Endothelial cell of umbilical vein (primary cell): ENCODE data around the gene IQGAP1. TPM values are rescaled to one million over a fixed set of nuclear protein-coding genes. Genes with fewer than 3 reads are reported as not detected.

Experiments used
- BruUV-seq: library from RNA; stranded (reverse); fragments of 400-500 nt; replicated peaks from 2 replicates; lab custom pipeline; 2021; lab: Mats Ljungman, UMichigan
- CTCF ChIA-PET: fragments of 300-600, 350-600 bp; sonication (Branson Sonifier 250); formaldehyde crosslinking; loops from one replicate; lab custom pipeline; 2021; ENCODE audit warnings: antibody characterized with exemption, inconsistent platforms; lab: Charles Lee
- POLR2A ChIA-PET: fragments of 300-600, 350-600 bp; sonication (Branson Sonifier 250); formaldehyde crosslinking; loops from one replicate; lab custom pipeline; 2021; ENCODE audit warnings: antibody characterized with exemption, inconsistent platforms; lab: Charles Lee
- DNase-seq: peaks from one replicate; pipeline ENCODE4 v3.0.0-alpha.2; 2011; ENCODE audit warnings: low read depth, low spot score
- FAIRE-seq: peaks from 2 replicates; lab custom pipeline; 2011; peaks lifted over from hg19 to GRCh38; lab: Jason Lieb, UNC
- H2AFZ ChIP-seq: 2 replicates; pipeline ENCODE4 v1.6.0; 2012; ENCODE audit warnings: low read depth, low read length, control low read depth, inconsistent platforms
- H3K27ac ChIP-seq: 2 replicates; pipeline ENCODE4 v1.5.1; 2011; ENCODE audit warnings: low read depth, mild to moderate bottlenecking, control low read depth, low read length, moderate library complexity; ENCODE audit not compliant: insufficient read depth
- H3K27me3 ChIP-seq, 2 experiments: 2 replicates each; pipeline versions ENCODE4 v1.6.0 to v1.6.1; 2011; ENCODE audit warnings: low read length in 2 of 2, mixed read lengths in 1 of 2; ENCODE audit not compliant: control insufficient read depth in 2 of 2, insufficient read depth in 2 of 2
- H3K36me3 ChIP-seq, 2 experiments: 2 replicates in 1 of 2; 3 replicates in 1 of 2; pipeline ENCODE4 v1.5.1; 2011; ENCODE audit warnings: low read length in 2 of 2, mild to moderate bottlenecking in 1 of 2, moderate library complexity in 1 of 2; ENCODE audit not compliant: control insufficient read depth in 2 of 2, insufficient read depth in 2 of 2; ENCODE audit errors: extremely low read depth in 1 of 2
- H3K4me1 ChIP-seq: 3 replicates; pipeline ENCODE4 v1.5.1; 2011; ENCODE audit warnings: mild to moderate bottlenecking, low read length; ENCODE audit not compliant: control insufficient read depth, insufficient read depth; ENCODE audit errors: extremely low read depth
- H3K4me2 ChIP-seq: 2 replicates; pipeline ENCODE4 v1.6.1; 2011; ENCODE audit warnings: low read length, control low read depth, mixed read lengths; ENCODE audit not compliant: insufficient read depth
- H3K4me3 ChIP-seq, 3 experiments: fragments of 200-600 bp in 1 of 3; sonication (generic), shearing (Covaris generic) in 1 of 3; replicated peaks in 1 of 3; 2 replicates each; pipeline ENCODE4 v1.5.1; 2011 to 2016; ENCODE audit warnings: control low read depth in 3 of 3, low read length in 3 of 3, mild to moderate bottlenecking in 2 of 3, inconsistent platforms in 1 of 3, low read depth in 1 of 3, moderate library complexity in 1 of 3; ENCODE audit not compliant: insufficient read depth in 1 of 3
- H3K79me2 ChIP-seq: 2 replicates; pipeline ENCODE4 v1.6.0; 2012; ENCODE audit warnings: low read length, inconsistent platforms; ENCODE audit not compliant: control insufficient read depth, insufficient read depth
- H3K9ac ChIP-seq: replicated peaks from 2 replicates; pipeline ENCODE3; 2011; ENCODE audit warnings: low read length, control low read depth; ENCODE audit not compliant: insufficient read depth; ENCODE audit errors: extremely low read depth
- H3K9me1 ChIP-seq: replicated peaks from 3 replicates; pipeline ENCODE4 v1.6.0; 2011; ENCODE audit warnings: mild to moderate bottlenecking, low read length; ENCODE audit not compliant: control insufficient read depth, insufficient read depth; ENCODE audit errors: extremely low read depth
- H3K9me3 ChIP-seq: replicated peaks from 2 replicates; pipeline ENCODE4 v1.5.1; 2012; ENCODE audit warnings: low read length, inconsistent platforms; ENCODE audit not compliant: control insufficient read depth, insufficient read depth
- H4K20me1 ChIP-seq: replicated peaks from 2 replicates; pipeline ENCODE3; 2011; ENCODE audit warnings: mild to moderate bottlenecking, low read length; ENCODE audit not compliant: control insufficient read depth, insufficient read depth; ENCODE audit errors: extremely low read depth
- CTCF ChIP-seq, 2 donors: IDR thresholded peaks; 1 replicate in 1 of 2; 2 replicates in 1 of 2; pipeline ENCODE4 v1.5.1; 2011; ENCODE audit warnings: low read length in 2 of 2, mild to moderate bottlenecking in 2 of 2, moderate library complexity in 2 of 2, control low read depth in 1 of 2, inconsistent platforms in 1 of 2, low read depth in 1 of 2; ENCODE audit not compliant: insufficient read depth in 1 of 2; ENCODE audit errors: extremely low read depth in 1 of 2
- EZH2 ChIP-seq: IDR thresholded peaks from 2 replicates; pipeline ENCODE4 v1.6.1; 2012; ENCODE audit warnings: borderline replicate concordance, low read depth, mild to moderate bottlenecking, moderate library complexity, low read length, inconsistent platforms; ENCODE audit not compliant: severe bottlenecking
- FOS ChIP-seq: IDR thresholded peaks from 2 replicates; pipeline ENCODE4 v1.6.1; 2011; ENCODE audit warnings: mild to moderate bottlenecking, low read length, moderate library complexity, borderline replicate concordance; ENCODE audit not compliant: insufficient read depth
- GATA2 ChIP-seq: IDR thresholded peaks from 2 replicates; pipeline ENCODE4 v1.7.0; 2011; ENCODE audit warnings: low read depth, mild to moderate bottlenecking, moderate library complexity, mixed read lengths, low read length; ENCODE audit not compliant: insufficient read length, insufficient read depth
- JUN ChIP-seq: IDR thresholded peaks from 2 replicates; pipeline ENCODE4 v1.6.1; 2011; ENCODE audit warnings: borderline replicate concordance, low read depth; ENCODE audit not compliant: insufficient read length, insufficient read depth
- MAX ChIP-seq: IDR thresholded peaks from 2 replicates; pipeline ENCODE4 v1.6.1; 2011; ENCODE audit not compliant: insufficient read depth, insufficient read length
- MYC ChIP-seq: IDR thresholded peaks from one replicate; pipeline ENCODE4 v1.6.1; 2011; ENCODE audit warnings: mild to moderate bottlenecking, low read depth, low read length
- POLR2A ChIP-seq: IDR thresholded peaks from 2 replicates; pipeline ENCODE4 v1.6.1; 2012; ENCODE audit warnings: low read depth, mild to moderate bottlenecking, control low read depth, low read length
- POLR2AphosphoS5 ChIP-seq: IDR thresholded peaks from 2 replicates; pipeline ENCODE4 v1.6.1; 2012; ENCODE audit warnings: low read depth, mild to moderate bottlenecking, control low read depth, low read length, moderate library complexity; ENCODE audit not compliant: insufficient read depth
- dilution Hi-C: fragments of 300-500 bp; cut with MboI; formaldehyde crosslinking; loops from one replicate; pipeline ENCODE4 v1.15.0; 2019; ENCODE audit warnings: low sequenced_read_pairs; ENCODE audit not compliant: extremely low pct_ligation_motif_present
- intact Hi-C: fragments of 100-400 bp; cut with micrococcal nuclease; formaldehyde crosslinking; loops from one replicate; pipeline ENCODE4 v1.10.0; 2022
- polyA plus RNA-seq, 4 experiments: library from polyadenylated mRNA; depleted of rRNA in 3 of 4; stranded (reverse) in 3 of 4; unstranded in 1 of 4; fragments of >200 nt; gene quantifications; 2 replicates each; pipeline versions ENCODE4 v1.2.1 to v1.2.3, GENCODE V29; 2011 to 2012; ENCODE audit warnings: missing spikeins in 1 of 4
- total RNA-seq: library from RNA; stranded (reverse); gene quantifications from 2 replicates; pipeline ENCODE4 v1.2.3, GENCODE V29; 2021

IQGAP1 gene
- total and polyA plus RNA-seq, 2 donors (not counting 3 experiments of a cell fraction or from before 2014, with no cell fraction given): 82.2 to 258 TPM

GRCh38 chr15:90379263-90379662 is 8.8 kb upstream of the IQGAP1 start:
- Histone ChIP-seq H3K9me3 (peaks cover 3% of the 10 kb centered on the region), H3K9ac (no peak overlapping the region), H2AFZ (no peak overlapping the region), H3K36me3 (no peaks in the 10 kb centered on the region), H3K4me3 (no peak overlapping the region), H4K20me1 (no peaks in the 10 kb centered on the region), H3K27me3 (no peaks in the 10 kb centered on the region), H3K27ac (no peak overlapping the region), H3K9me1 (no peaks in the 10 kb centered on the region), H3K4me1 (peaks cover 18% of the 10 kb centered on the region), H3K4me2 (no peak overlapping the region), H3K79me2 (no peaks in the 10 kb centered on the region)
- BruUV-seq: no TSS peak
- FAIRE-seq: no peak
- no peak for TF ChIP-seq POLR2AphosphoS5
- no peak for TF ChIP-seq FOS
- no peak for TF ChIP-seq POLR2A
- TF ChIP-seq GATA2: no peak
- DNase-seq: no peak
- intact Hi-C loops: no loop called here
- ChIA-PET POLR2A (no interaction called here), CTCF (no interaction called here)
- dilution Hi-C loops: no loop called here

GRCh38 chr15:90381515-90381914 is 6.5 kb upstream of the IQGAP1 start:
- Histone ChIP-seq H3K9me3 (peaks cover 3% of the 10 kb centered on the region), H3K9me1 (no peaks in the 10 kb centered on the region), H3K27me3 (no peaks in the 10 kb centered on the region), H3K36me3 (no peaks in the 10 kb centered on the region), H3K4me3 (no peak overlapping the region), H4K20me1 (no peaks in the 10 kb centered on the region), H3K27ac (no peak overlapping the region), H3K79me2 (no peaks in the 10 kb centered on the region), H2AFZ (no peak overlapping the region), H3K9ac (no peak overlapping the region), H3K4me1 (peaks cover 15% of the 10 kb centered on the region), H3K4me2 (no peak overlapping the region)
- DNase-seq (no peak), FAIRE-seq (no peak)
- intact Hi-C loops: no loop called here
- BruUV-seq: no TSS peak
- CTCF ChIA-PET: interaction anchor here (1.1 kb wide), 1 partner anchor 15 kb away, joined by 3 read pairs; no protein-coding TSS in a partner anchor
- dilution Hi-C loops: no loop called here
- no peak for TF ChIP-seq POLR2AphosphoS5
- TF ChIP-seq MAX: no peak
- TF ChIP-seq CTCF (IDR thresholded peaks at IDR 0.05; ENCODE audit: extremely low read depth in 1 of 2, insufficient read depth in 1 of 2, low read depth in 1 of 2, low read length in 2 of 2): no peak
- TF ChIP-seq MYC: no peak
- TF ChIP-seq EZH2: no peak
- TF ChIP-seq FOS: no peak
- no peak for TF ChIP-seq JUN
- TF ChIP-seq GATA2: no peak
- no peak for TF ChIP-seq POLR2A
- POLR2A ChIA-PET: no interaction called here
